M059J (cell line): ENCODE measurements around the gene LDLRAD3. TPM values are rescaled to one million over a fixed set of nuclear protein-coding genes. Genes with fewer than 3 reads are reported as not detected.

Experiments used
- DNase-seq: peaks from one replicate; pipeline ENCODE4 v3.0.0-alpha.2; 2012; ENCODE audit warnings: low read depth
- total RNA-seq: library from RNA; depleted of rRNA; stranded (reverse); fragments of >200 nt; shearing (Covaris generic); gene quantifications from 2 replicates; pipeline ENCODE4 v1.2.3, GENCODE V29; 2014

Gene LDLRAD3
- total RNA-seq, 1 experiment from 2014 or later = 12.1 TPM

DNA sequence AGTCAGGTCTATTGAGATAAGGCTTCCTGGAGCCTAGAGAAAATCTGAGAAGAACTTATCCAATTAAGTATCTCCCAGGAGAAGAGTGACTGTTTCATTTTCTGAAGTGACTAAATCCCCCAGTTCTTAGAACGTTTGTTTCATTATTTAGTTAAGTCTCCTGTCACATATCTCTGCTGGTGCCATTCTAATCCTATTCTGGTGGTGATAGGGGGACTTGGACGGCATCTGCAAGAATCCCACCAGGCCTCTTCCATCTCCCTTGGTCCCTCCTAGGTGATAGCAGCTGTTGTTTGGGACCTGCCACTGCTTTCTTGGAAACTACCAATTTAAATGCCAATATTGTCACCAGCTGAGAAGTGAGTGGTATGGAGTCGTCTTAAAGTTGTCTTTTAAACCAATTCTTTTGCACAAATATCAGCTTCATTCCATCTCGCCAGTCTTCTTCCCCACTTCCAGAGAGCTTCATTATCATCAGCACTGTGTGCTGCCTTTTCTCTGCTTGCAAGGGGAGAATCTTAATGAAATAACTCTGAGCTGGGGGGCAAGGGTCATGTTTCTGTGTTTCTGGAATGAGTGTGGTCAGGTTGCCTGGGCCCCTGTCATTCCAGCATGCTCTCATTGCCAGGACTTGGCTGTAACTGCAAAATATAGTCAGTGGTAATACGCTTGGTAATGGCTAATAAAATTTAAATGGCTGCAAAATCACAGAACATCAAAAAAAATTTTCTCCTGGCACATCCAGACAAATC, 104.8 kb downstream of the LDLRAD3 start:
- DNase-seq = peak; percentile 52

DNA sequence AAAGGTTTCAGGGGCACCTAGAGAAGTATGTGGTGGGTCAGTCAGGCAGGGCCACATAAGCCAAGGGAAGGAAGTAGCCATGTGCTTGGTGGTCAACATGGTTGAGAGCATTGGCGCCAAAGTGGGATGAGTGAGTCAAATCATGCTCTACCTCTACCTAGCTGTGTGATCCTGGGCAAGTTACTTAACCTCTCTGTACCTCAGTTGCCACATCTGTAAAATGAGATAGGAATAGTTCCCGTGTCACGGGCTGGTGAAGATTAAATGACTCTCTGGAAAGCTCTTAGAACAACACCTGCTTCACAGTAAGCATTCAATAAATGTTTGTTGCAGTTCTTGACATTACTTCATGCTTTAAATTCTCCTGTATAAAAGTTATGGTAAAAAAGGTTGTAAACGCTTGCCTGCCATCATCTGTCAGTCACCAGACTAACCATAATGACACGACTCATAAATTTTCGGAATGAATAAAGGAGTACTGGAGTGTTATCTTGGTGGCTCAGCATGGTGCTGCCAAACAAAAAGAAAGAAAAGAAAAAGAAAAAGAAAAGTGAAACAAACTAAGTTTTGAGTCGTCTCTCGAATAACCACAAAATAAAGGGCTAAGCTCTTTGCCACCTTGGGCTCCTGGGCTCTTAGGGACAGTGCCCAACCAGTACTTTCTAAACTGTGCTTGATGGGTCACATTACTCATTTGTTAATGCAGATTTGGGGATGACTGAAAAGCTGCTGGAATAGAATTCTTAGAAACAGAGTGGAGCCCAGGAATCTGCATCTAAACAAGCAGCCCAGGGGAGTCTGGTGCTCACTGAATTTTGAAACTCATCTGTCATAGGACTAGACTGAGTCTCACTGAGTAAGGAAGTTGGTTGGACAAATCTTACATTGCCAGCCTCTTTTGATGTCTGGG, 107.6 kb downstream of the LDLRAD3 start:
- peak; percentile 12 for DNase-seq

DNA sequence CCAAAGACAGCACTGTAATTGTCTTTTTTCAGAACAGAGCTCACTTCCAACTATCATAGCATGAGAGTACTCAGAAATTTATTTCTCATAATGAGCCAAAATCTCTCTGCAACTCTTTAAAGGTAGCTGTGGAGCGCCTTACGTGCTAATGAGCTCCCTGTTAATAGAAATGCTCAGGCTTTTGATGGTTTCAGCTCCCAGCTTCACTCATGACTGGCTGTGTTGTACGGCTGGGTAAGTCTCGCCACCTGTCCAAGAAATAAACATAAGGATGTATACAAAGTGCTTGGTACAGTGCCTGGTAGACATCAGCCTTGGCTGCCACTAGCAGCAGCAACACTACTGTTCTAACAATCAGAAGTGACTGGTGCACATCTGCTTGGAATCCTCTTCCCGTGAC, 109.4 kb downstream of the LDLRAD3 start:
- DNase-seq = no peak

DNA sequence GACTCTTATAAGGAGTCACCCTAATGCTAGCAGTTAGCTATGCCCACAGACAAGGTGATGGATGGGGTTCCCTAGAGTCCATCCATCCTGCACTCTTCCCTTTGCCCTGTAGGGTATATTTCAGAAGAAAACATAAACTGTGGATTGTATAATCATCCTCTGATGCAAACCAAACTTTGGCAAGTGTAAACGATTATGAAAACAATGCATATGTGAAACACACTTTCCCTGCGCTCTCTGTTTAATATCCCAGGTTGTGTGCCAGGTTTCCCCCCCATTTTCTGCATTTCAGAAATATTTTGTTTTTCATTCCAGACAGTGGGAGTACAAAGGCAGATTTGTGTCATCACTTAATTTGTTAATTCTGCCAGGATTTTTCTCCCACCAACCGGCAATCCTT, 110.0 kb downstream of the LDLRAD3 start:
- DNase-seq = no peak

DNA sequence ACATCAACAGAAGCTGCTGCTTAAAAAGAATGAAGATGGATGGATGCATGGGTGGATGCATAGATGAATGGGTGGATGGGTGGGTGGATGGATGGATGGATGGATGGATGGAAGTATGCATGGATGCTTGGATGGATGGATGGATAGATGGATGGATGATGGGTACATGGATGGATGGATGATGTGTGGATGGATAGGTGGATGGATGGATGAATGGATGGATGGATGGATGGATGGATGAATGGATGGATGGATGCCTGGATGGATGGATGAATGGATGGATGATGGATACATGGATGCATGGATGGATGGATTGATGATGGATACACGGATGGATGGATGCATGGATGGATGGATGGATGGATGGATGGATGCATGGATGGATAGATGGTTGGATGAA, 110.8 kb downstream of the LDLRAD3 start:
- DNase-seq = no peak

DNA sequence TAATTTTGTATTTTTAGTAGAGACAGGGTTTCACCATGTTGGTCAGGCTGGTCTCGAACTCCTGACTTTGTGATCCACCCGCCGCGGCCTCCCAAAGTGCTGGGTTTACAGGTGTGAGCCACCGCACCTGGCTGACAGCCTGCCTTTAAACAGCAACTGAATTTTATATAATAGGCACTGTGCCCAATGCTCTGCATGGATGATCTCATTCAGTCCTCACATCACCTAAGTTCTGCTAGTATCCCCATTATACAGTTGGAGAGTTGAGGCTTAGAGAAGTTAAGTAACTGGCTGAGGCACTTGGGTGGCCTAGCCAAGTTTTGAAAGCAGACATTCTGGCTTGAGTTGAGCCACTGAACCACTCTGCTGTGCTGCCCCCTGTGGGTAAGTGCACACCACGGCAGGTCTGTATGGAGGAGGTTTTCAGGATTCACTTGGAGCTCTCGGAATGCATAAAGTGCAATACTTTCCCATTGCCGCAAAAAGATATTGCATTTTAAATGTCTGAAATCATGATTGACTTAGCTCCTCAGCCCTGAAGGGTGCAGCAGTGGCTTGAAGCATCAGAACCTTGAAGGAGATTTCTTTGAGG, 112.4 kb downstream of the LDLRAD3 start:
- DNase-seq = peak; percentile 34

DNA sequence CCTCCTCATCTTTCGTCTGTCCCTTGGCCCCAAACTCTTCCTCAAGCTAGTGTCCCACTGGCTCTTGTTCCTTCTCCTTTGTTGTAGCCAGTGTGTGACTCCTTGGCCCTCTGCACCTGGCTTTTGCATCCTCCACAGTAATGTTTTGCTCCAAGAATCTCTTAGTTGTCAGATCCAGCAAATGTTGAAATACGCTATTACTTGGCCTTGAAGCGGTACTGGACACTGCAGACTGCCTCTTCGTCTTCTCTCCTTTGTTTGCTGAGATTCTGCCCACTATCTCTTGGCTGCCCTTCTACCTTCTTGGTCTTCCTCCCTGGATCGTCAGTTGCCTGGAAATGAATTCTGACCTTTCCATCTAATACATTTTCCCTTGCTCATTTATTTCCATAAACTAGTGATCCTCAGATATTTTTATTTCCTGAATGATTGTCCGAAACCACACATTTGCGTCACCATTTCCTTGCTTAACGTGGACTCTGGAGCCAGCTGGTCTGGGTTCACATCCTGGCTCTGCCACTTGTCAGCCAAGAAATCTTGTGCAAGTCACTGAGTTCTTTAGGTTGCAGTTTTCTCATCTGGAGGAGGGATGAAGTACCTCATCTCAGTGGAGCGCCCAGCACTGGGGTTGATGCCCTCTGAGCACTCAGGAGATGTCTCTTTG, 113.6 kb downstream of the LDLRAD3 start:
- no peak for DNase-seq

DNA sequence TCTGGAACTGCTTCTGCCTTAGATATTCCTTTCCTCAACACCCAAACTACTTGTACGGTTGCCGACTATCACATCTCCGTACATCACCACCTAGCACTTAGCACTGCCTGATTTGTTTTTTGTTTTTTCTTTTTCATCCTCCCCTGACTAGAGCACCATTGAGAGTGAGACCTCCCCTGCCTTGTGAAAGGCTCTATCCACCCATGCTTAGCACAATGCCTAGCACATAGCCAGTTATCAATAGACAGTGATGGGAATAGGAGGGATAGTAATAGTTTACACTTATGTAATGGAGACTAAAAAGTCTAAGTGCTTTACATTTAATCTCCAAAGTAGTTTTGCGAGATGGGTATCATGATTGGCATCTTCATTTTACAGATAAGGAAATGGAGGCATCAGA, 115.8 kb downstream of the LDLRAD3 start:
- no peak for DNase-seq

DNA sequence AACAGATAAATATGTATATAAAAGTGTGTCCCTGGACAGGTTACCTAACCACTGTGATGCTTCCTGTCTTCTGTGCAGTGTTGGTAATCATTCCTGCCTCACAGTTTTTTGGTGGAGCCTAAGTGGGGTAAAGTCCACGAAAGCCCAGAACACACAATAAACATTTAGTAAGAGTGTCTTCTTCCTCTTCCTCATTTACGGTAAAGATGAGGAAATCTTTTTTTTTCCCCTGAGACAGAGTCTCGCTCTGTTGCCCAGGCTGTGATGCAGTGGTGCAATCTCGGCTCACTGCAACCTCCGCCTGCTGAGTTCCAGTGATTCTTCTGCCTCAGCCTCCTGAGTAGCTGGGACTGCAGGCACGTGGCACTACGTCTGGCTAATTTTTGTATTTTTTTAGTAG, 117.1 kb downstream of the LDLRAD3 start:
- DNase-seq = no peak

DNA sequence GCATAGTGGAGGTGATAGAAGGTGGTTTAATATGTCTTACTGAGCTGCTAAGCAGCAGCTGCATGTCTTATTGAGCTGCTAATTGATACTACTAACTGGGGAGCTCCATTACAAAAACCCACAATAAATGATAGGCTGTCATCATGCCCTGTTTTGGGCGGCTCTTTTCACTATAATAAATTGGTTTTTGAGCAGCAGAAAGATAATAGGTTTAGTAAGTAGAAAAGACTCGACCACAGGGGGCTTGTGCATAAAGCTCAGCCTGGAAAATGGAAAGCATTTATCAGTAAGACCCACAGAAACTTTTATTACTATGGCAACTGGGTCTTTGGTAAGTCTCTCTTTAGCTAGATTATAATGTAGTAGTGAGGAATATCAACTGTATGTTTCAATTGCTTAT, 117.6 kb downstream of the LDLRAD3 start:
- no peak for DNase-seq

DNA sequence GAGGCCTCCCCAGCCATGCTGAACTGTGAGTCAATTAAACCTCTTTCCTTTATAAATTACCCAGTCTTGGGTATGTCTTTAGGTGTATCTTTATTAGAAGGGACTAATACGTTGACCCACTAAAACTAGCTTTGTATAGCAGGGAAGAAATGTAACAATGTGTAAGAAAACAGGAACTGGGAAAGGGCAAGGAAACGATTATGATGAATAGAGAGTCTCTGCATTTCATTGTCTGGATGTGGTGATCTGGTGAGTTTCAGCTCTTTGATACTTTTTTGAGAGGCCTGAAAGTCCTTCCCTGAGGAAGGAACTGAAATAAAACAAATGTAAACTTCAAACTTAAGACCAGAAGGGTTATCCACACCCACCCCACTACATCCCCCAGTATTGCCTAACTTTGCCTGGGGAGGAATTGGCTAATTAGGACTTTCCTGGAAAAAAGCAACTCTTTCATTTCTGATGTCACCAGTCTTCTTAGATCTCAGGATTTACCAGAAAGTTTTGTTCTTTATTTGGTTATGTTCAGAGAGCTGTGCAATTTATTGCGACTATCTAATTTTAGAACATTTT, 119.0 kb downstream of the LDLRAD3 start:
- DNase-seq = no peak

DNA sequence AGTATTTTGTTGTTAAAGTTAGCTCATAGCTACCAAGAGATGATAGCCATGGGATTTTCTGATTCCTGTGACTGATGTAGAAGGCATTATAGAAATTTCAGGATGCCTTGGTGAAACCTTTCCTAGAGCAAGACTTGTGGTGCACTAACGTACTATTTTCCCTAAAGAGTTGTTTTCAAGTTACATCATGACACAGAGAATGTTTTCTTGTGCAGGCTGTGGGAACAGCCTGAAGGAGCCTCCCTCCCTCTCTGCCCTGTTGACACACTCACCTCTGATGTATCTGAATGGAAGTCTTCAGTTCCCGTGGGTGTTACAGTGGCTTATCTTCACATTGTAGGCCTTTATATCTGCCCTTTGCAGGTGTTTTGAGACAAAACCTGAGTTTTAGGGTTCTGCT, 121.6 kb downstream of the LDLRAD3 start:
- DNase-seq = no peak

DNA sequence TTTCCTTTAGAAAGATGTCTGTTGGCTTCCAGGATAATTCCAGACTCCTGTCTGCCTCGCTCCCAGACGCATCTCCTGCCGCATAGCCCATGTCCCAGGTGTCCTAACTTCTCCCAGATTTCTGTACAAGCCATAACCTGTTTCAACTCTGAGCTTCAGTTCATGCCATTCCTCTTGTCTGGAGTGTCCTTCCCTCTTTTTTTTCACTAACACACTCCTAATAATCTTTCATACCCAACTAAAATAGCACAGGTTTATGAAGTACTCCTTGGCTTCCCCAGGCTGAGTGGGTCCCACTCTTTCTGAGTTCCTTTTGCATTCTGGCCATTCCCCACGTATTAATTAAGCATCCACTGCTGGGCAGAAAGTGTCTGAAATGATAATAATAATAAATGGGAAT, 123.0 kb downstream of the LDLRAD3 start:
- no peak for DNase-seq

DNA sequence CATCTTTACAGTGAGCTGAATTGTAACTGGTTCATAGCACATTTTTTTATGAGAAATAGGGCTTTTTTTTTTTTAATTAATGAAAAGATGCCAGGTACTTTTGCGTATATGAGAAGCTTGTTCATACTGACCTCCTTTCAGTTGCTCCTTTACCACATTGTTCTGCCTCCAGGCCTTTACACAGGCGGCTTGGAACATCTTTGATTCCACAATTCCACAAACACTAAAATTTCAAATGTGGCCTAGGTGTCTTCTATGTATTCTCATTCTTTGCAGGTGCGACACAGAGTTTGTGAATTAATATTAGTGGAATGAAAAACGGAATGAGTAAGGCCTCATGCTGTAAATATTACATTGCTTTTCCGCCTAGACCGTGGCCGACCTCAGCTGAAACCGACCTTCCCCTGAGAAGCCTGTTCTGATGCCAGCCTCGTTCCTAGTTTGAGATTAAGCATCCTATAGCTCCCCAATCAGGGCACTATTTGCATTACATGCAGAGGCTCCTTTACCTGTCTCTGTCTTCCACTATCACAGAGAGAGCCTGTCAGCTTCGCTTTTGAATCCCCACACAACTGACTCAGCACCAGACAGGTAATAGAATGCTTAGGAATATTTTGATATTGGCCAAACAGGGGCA, 125.8 kb downstream of the LDLRAD3 start:
- no peak for DNase-seq

DNA sequence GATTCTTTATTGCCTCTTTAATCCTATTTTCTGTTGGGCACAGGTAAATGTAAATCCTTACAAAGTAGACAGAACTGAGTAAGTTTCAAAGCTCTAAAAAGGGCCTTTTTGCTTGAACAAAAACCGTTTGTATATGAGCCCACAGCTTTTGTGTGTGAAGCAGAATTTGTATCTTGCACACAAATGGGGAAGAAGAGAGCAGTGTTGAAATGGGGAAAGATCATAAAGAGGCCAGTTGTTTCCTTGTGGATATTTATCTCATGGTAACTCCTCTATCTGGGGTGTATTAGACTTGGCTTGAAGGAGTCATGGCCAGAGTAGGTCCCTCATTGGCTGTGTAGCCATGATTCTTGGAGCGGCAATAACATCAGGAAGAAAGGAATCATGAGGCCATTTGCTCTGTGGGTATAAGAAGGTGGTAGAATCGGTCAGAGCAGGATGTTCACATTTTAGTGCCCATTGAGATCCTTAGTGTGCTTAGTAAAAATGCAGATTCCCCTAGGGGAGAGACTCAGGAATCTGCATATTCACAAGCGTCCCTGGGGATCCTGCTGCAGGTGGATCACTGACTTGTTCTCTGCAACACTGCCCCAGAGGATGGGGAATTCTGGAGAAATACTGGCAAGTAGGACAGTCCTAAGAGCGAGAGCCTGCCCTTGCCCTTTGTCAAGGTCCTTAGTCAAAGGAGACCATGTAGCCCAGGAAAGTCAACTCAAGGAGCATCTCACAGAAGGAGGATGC, 126.5 kb downstream of the LDLRAD3 start:
- no peak for DNase-seq

DNA sequence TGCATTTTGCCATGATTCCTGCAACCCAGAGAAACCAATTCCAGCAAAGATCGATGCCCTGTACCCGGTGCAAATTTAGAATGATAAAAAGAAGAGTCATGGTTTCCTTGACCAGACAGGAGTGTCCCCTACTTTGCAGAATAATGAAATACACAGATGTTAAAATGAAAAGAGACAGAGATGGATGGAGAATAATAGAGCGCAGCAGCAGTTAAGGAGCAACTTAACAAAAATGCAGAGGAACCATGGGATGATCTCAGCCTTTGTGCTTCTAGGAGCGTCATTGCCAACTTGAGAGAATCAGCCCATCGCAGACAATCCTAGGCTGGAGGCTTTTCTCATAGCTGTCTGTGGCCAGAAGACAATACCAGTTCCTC, 127.1 kb downstream of the LDLRAD3 start:
- no peak for DNase-seq

DNA sequence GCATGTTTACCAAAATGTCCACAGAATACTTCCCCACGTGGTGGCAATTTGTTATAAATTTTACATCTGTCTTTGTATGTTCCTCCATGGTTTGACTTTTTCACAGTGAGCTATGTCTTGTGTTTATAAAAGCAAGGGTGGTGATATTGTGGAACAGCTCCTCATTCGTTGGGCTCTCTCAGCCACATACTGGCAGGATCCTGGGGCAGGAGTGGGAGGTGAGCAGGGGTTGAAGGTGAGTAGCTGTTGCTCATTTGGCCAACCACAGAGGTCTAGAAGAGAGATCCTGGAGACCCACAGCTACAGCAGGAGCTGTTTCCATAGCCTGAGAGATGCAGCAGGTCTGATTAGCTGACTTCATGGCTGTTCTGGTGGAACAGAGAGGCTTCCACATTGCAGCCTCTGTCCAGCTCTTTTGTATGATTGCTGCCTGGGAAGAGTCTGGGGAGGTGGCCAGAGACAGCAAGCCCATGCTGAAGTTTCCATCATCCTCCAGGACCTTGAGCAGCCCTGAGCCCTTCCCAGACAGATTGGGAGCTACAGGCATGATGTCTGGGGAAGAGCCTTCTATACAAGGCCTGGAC, 128.1 kb downstream of the LDLRAD3 start:
- DNase-seq = no peak

DNA sequence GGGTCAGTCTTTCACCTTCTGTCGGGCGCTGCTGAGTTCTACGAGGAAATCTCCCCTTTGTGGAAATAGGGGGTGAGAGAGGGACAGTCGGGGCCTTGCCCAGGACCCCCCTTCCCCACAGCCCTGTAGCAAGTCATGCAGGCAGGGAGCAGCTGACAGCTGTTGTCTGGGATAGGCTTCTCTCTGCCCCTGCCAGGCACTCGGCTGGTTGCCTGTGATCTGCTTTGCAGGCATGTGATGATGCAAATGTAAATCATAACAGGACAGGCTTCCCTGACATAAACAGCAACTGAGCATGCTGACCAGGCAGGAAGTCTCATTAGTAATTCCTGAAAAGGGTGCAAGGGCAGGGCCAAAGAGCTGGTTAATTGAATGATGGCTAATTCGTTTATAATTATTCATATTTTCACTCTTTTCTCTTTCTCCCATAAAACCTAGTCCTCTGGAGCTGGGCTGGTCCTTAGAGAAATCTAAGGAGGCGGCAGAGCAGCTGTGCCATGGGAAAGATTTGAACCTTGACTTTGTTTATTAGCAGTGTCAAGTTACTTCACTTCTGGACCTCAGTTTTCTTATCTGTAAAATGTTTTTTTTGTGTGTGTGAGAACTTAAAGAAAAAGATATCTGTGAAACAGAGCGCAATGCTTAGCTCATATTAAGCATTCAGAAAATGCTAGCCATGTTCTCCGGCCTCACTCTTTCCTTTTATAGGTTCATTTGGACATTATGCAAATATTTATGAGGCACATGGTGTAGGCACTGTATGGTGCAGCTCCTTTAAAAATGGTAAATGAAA, 129.7 kb downstream of the LDLRAD3 start:
- peak; percentile 74 for DNase-seq

DNA sequence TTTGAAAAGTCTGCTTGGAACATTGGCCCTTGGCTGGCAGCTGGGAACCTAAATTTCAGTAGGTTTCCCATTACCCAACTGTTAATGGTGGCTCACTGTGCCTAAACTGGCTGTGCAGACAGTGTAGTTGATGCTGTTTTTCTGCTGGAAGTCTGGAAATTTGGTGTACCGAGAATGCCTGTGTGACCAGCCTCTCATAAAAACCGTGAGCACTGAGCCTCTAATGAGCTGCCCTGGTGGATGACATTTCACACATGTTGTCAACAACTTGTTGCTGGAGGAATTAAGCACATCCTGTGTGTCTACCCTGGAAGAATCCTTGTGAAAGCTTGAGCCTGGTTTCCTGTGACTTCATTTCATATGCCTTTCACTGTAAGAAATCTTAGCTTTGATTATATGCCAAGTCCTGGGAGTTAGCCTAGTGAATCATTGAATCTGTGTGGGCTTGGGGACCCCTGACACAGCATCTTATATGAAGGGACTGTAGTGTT, 131.1 kb downstream of the LDLRAD3 start:
- DNase-seq = peak; percentile 85
